GM12891 (cell line): ENCODE data around the gene CDC20B.

Experiments used
- POLR2A ChIP-seq: IDR thresholded peaks from 2 replicates; pipeline ENCODE4 v1.6.1; 2011; ENCODE audit warnings: low read depth, low read length, control low read depth
- POLR2AphosphoS5 ChIP-seq: IDR thresholded peaks from 2 replicates; pipeline ENCODE4 v1.6.1; 2011; ENCODE audit warnings: low read depth, low read length, control low read depth
- SPI1 ChIP-seq: IDR thresholded peaks from 2 replicates; pipeline ENCODE4 v1.6.1; 2011; ENCODE audit warnings: low read depth, low read length, control low read depth

DNA sequence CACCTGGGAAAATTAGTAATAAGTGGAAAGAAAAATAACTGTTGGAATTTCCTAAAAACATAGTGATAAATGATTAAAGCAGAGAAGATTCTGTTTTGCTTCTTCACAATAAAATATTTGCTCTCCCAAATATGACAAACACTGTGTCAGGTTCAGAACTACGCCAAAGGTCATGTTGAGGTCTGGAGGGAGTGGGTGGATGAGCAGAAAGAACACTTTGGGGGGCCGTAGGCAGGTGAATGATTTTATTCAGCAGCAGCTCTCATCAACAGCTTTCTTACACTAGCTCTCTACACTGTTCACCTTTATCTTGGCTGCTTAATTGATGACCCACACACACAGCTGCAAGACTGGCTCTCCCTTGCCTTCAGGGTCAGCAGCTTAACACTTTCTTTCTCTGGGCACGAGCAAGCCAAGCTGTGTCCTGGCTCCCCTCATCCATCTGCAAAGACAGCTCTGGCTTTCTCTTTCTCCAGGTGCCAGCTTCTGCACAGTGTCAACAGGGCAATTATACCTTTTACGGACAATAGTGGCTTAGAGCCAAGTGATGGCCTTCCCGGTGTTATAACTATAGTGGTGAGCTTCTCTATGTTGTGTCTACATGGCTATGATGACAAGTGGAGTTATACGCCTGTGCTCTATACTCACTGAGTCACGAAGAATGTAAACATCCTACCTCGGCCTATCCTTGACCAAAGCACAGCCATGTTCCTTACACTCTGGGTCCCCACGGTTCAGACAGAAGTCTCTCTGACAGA lies 31.9 kb downstream of the CDC20B start:
- TF ChIP-seq POLR2AphosphoS5, result no peak
- TF ChIP-seq SPI1, result no peak
- TF ChIP-seq POLR2A, result no peak
